PC-3 (cell line): Measurements from ENCODE around the gene ADAM17. TPM values are rescaled to one million over a fixed set of nuclear protein-coding genes. Genes with fewer than 3 reads are reported as not detected.

Source experiments
- ATAC-seq: fragments of 200-7000 bp; cut with Tn5 transposase; 2 replicates; pipeline ENCODE4 v1.9.1; 2020; ENCODE audit warnings: mild to moderate bottlenecking, moderate library complexity
- BruUV-seq: library from RNA; stranded (reverse); fragments of 400-500 nt; replicated peaks from 2 replicates; lab custom pipeline; 2021; lab: Mats Ljungman, UMichigan
- CTCF ChIA-PET: fragments of 300-600 bp; sonication (Branson Sonifier 250); formaldehyde crosslinking; loops from one replicate; lab custom pipeline; 2022; ENCODE audit warnings: antibody characterized with exemption; lab: Charles Lee
- POLR2A ChIA-PET: fragments of 300-600 bp; sonication (Branson Sonifier 250); formaldehyde crosslinking; loops from one replicate; lab custom pipeline; 2022; ENCODE audit warnings: antibody characterized with exemption; ENCODE audit not compliant: unreplicated experiment; lab: Charles Lee
- DNase-seq: peaks from one replicate; pipeline ENCODE4 v3.0.0-alpha.2; 2015
- H2AFZ ChIP-seq: fragments of 300-600 bp; sonication (generic); 2 replicates; pipeline ENCODE4 v1.6.0; 2016; ENCODE audit warnings: antibody characterized with exemption, low read length
- H3F3A ChIP-seq: fragments of 300-600 bp; sonication (generic); one replicate; pipeline ENCODE4 v1.6.0; 2017; ENCODE audit warnings: antibody characterized with exemption, low read length, control low read depth, mild to moderate bottlenecking; ENCODE audit not compliant: unreplicated experiment
- H3K27ac ChIP-seq: fragments of 300-600 bp; sonication (generic); 2 replicates; pipeline ENCODE4 v1.5.1; 2016; ENCODE audit warnings: mild to moderate bottlenecking, low read length
- H3K27me3 ChIP-seq: fragments of 300-600 bp; sonication (generic); 2 replicates; pipeline ENCODE4 v1.6.1; 2016; ENCODE audit warnings: low read length, mixed read lengths
- H3K36me3 ChIP-seq: fragments of 300-600 bp; sonication (generic); 2 replicates; pipeline ENCODE4 v1.6.1; 2016; ENCODE audit warnings: low read depth, mixed run types, low read length, mixed read lengths
- H3K4me1 ChIP-seq: fragments of 300-600 bp; sonication (generic); 2 replicates; pipeline ENCODE4 v1.5.1; 2016; ENCODE audit warnings: low read length; ENCODE audit not compliant: insufficient read depth
- H3K4me2 ChIP-seq: fragments of 300-600 bp; sonication (generic); 2 replicates; pipeline ENCODE4 v1.6.0; 2016; ENCODE audit warnings: low read length
- H3K4me3 ChIP-seq: fragments of 300-600 bp; sonication (generic); 2 replicates; pipeline ENCODE4 v1.5.1; 2016; ENCODE audit warnings: mild to moderate bottlenecking, low read length, mixed read lengths
- H3K79me2 ChIP-seq: fragments of 300-600 bp; sonication (generic); 2 replicates; pipeline ENCODE4 v1.6.1; 2017; ENCODE audit warnings: low read length, mixed read lengths
- H3K9ac ChIP-seq: fragments of 300-600 bp; sonication (generic); 2 replicates; pipeline ENCODE4 v1.6.0; 2016; ENCODE audit warnings: mild to moderate bottlenecking, low read length
- H3K9me2 ChIP-seq: fragments of 300-600 bp; sonication (generic); replicated peaks from 2 replicates; pipeline ENCODE4 v1.6.1; 2016; ENCODE audit warnings: mixed run types, low read length, mixed read lengths
- H3K9me3 ChIP-seq: fragments of 300-600 bp; sonication (generic); 2 replicates; pipeline ENCODE4 v1.6.1; 2016; ENCODE audit warnings: low read length, mixed read lengths
- H4K20me1 ChIP-seq: fragments of 300-600 bp; sonication (generic); 2 replicates; pipeline ENCODE4 v1.6.1; 2016; ENCODE audit warnings: low read length, mixed read lengths
- CTCF ChIP-seq: fragments of 300-600 bp; sonication (generic); conservative IDR thresholded peaks from 2 replicates; pipeline ENCODE4 v1.5.1; 2017; ENCODE audit warnings: antibody characterized with exemption, low read depth, mild to moderate bottlenecking, low read length
- EZH2 ChIP-seq: fragments of 300-600 bp; sonication (generic); IDR thresholded peaks from one replicate; pipeline ENCODE4 v1.6.1; 2017; ENCODE audit warnings: antibody characterized with exemption, mild to moderate bottlenecking, low read length; ENCODE audit not compliant: unreplicated experiment
- EZH2phosphoT487 ChIP-seq: fragments of 300-600 bp; sonication (generic); IDR thresholded peaks from 2 replicates; pipeline ENCODE4 v1.6.1; 2018; ENCODE audit warnings: mild to moderate bottlenecking, antibody characterized with exemption, low read length, borderline replicate concordance
- intact Hi-C: fragments of 100-400 bp; cut with micrococcal nuclease; formaldehyde crosslinking; loops from 2 replicates; pipeline ENCODE4 v1.9.0; 2023
- total RNA-seq: library from RNA; depleted of rRNA; stranded (reverse); fragments of >200 nt; gene quantifications from 2 replicates; pipeline ENCODE4 v1.2.3, GENCODE V29; 2014

The ADAM17 gene
- total RNA-seq, 1 experiment from 2014 or later, result 23.0 TPM

GRCh38 chr2:9490789-9491188, 64.8 kb downstream of the ADAM17 start:
- no peaks in the 10 kb centered on the region for H3K9me2 ChIP-seq
- H4K20me1 ChIP-seq, result no peaks in the 10 kb centered on the region
- no peaks in the 10 kb centered on the region for H3K9me3 ChIP-seq
- H3F3A ChIP-seq, result no peaks in the 10 kb centered on the region
- POLR2A ChIA-PET, result no interaction called here
- no peak for TF ChIP-seq EZH2phosphoT487
- TF ChIP-seq CTCF, result no peak
- TF ChIP-seq EZH2, result no peak
- H3K4me2 ChIP-seq, result no peak overlapping the region
- ATAC-seq, result no peak
- peaks cover 78% of the 10 kb centered on the region for H3K36me3 ChIP-seq
- H2AFZ ChIP-seq, result no peak overlapping the region
- CTCF ChIA-PET, result no interaction called here
- H3K27ac ChIP-seq, result no peak overlapping the region
- no peak overlapping the region for H3K9ac ChIP-seq
- H3K79me2 ChIP-seq, result no peaks in the 10 kb centered on the region
- H3K27me3 ChIP-seq, result no peaks in the 10 kb centered on the region
- intact Hi-C loops, result no loop called here
- H3K4me1 ChIP-seq, result peaks cover 6% of the 10 kb centered on the region; the same call in 1 of the 2 replicates
- no peak for DNase-seq
- BruUV-seq, result no TSS peak
- no peak overlapping the region for H3K4me3 ChIP-seq

- Histone ChIP-seq H3K9me2 (no peaks in the 10 kb centered on the region), H2AFZ (no peak overlapping the region), H3K4me3 (no peak overlapping the region), H3K79me2 (no peaks in the 10 kb centered on the region), H3K9me3 (no peaks in the 10 kb centered on the region), H3K27ac (no peak overlapping the region), H3K36me3 (peaks cover 81% of the 10 kb centered on the region), H3K4me2 (no peak overlapping the region), H3K4me1 (peaks cover 6% of the 10 kb centered on the region; the same call in 1 of the 2 replicates), H4K20me1 (no peaks in the 10 kb centered on the region), H3F3A (no peaks in the 10 kb centered on the region), H3K9ac (no peak overlapping the region), H3K27me3 (no peaks in the 10 kb centered on the region)
- ChIA-PET POLR2A (no interaction called here), CTCF (no interaction called here)
- intact Hi-C loops, result no loop called here
- DNase-seq (no peak), ATAC-seq (peak; percentile 70)
- TF ChIP-seq EZH2 (no peak), CTCF (no peak)
- TSS peak; percentile 6 for BruUV-seq
These were observed 66.8 kb downstream of the ADAM17 start for GRCh38 chr2:9488583-9489547.

- CTCF ChIA-PET, result no interaction called here
- H3K36me3 ChIP-seq, result peaks cover 63% of the 10 kb centered on the region
These were observed 71.1 kb downstream of the ADAM17 start for GRCh38 chr2:9484533-9484932.

More at GRCh38 chr2:9484533-9484932, 71.1 kb downstream of the ADAM17 start:
- no peaks in the 10 kb centered on the region for H3K79me2 ChIP-seq
- no peaks in the 10 kb centered on the region for H3F3A ChIP-seq
- BruUV-seq, result no TSS peak
- no peak for TF ChIP-seq EZH2phosphoT487
- TF ChIP-seq CTCF, result no peak
- TF ChIP-seq EZH2, result no peak
- no peak overlapping the region for H3K4me3 ChIP-seq
- no peaks in the 10 kb centered on the region for H3K9me2 ChIP-seq
- H4K20me1 ChIP-seq, result no peaks in the 10 kb centered on the region
- no peaks in the 10 kb centered on the region for H3K9me3 ChIP-seq
- no peak for ATAC-seq
- no peak overlapping the region for H2AFZ ChIP-seq
- intact Hi-C loops, result no loop called here
- DNase-seq, result no peak
- H3K9ac ChIP-seq, result no peak overlapping the region
- POLR2A ChIA-PET, result no interaction called here
- no peak overlapping the region for H3K27ac ChIP-seq
- H3K4me1 ChIP-seq, result peaks cover 10% of the 10 kb centered on the region
- no peak overlapping the region for H3K4me2 ChIP-seq
- H3K27me3 ChIP-seq, result no peaks in the 10 kb centered on the region
